CD4-positive, alpha-beta T cell (primary cell): ENCODE data around the gene HDAC4. TPM values are rescaled to one million over a fixed set of nuclear protein-coding genes. Genes with fewer than 3 reads are reported as not detected.

Experiments
- ATAC-seq: fragments of 200-7000 bp; cut with Tn5 transposase; one replicate; pipeline ENCODE4 v1.10.0; 2022; ENCODE audit warnings: mild to moderate bottlenecking; ENCODE audit not compliant: poor library complexity
- CTCF ChIA-PET: fragments of 350-600 bp; sonication (Branson Sonifier 250); formaldehyde crosslinking; loops from one replicate; lab custom pipeline; 2021; ENCODE audit warnings: antibody characterized with exemption, inconsistent platforms; lab: Charles Lee
- POLR2A ChIA-PET: fragments of 350-600 bp; sonication (Branson Sonifier 250); formaldehyde crosslinking; loops from one replicate; lab custom pipeline; 2021; ENCODE audit warnings: antibody characterized with exemption, inconsistent platforms; lab: Charles Lee
- DNase-seq, 14 experiments: peaks; one replicate each; pipeline ENCODE4 v3.0.0-alpha.2; 2013 to 2020; ENCODE audit warnings: mixed read lengths in 2 of 14
- H3K27ac ChIP-seq, 2 donors: one replicate each; pipeline versions ENCODE4 v1.5.1 to v1.7.0; 2013; ENCODE audit warnings: low read length in 2 of 2, low read depth in 1 of 2, mild to moderate bottlenecking in 1 of 2
- H3K27me3 ChIP-seq, 2 experiments: 1 replicate in 1 of 2; 2 replicates in 1 of 2; pipeline versions ENCODE4 v1.6.1 to v1.7.0; 2013; ENCODE audit warnings: low read length in 2 of 2, control low read depth in 1 of 2, mild to moderate bottlenecking in 1 of 2, moderate library complexity in 1 of 2; ENCODE audit not compliant: insufficient read depth in 2 of 2, control insufficient read depth in 1 of 2
- H3K36me3 ChIP-seq: one replicate; pipeline ENCODE4 v1.6.1; 2013; ENCODE audit warnings: low read length, control low read depth; ENCODE audit not compliant: insufficient read depth
- H3K4me1 ChIP-seq: one replicate; pipeline ENCODE4 v1.6.1; 2013; ENCODE audit warnings: low read length, control low read depth; ENCODE audit not compliant: insufficient read depth
- H3K4me3 ChIP-seq: one replicate; pipeline ENCODE4 v1.5.1; 2013; ENCODE audit warnings: mild to moderate bottlenecking, low read length, moderate library complexity
- H3K9me3 ChIP-seq, 2 experiments: 1 replicate in 1 of 2; 2 replicates in 1 of 2; pipeline versions ENCODE4 v1.6.1 to v1.7.0; 2013; ENCODE audit warnings: low read length in 2 of 2, mild to moderate bottlenecking in 2 of 2, control low read depth in 1 of 2, moderate library complexity in 1 of 2; ENCODE audit not compliant: control insufficient read depth in 1 of 2, insufficient read depth in 1 of 2
- H3K27ac Mint-ChIP-seq: one replicate; pipeline ENCODE4 v1.8.0; 2020; ENCODE audit warnings: mixed read lengths
- H3K27me3 Mint-ChIP-seq: one replicate; pipeline ENCODE4 v1.8.0; 2021; ENCODE audit warnings: mixed read lengths
- H3K36me3 Mint-ChIP-seq: one replicate; pipeline ENCODE4 v1.8.0; 2021; ENCODE audit warnings: low read depth, mixed read lengths
- H3K4me1 Mint-ChIP-seq: one replicate; pipeline ENCODE4 v1.8.0; 2021; ENCODE audit warnings: low read depth, mixed read lengths
- H3K4me3 Mint-ChIP-seq: one replicate; pipeline ENCODE4 v1.8.0; 2020; ENCODE audit warnings: mild to moderate bottlenecking, mixed read lengths
- H3K9me3 Mint-ChIP-seq: one replicate; pipeline ENCODE4 v1.8.0; 2020; ENCODE audit warnings: mixed read lengths
- CTCF ChIP-seq: fragments of 200-600 bp; IDR thresholded peaks from one replicate; pipeline ENCODE4 v1.8.0; 2022; ENCODE audit warnings: antibody characterized with exemption, mild to moderate bottlenecking
- intact Hi-C, 2 experiments: fragments of 100-400 bp; cut with DNase I in 1 of 2; cut with micrococcal nuclease in 1 of 2; formaldehyde crosslinking; loops; one replicate each; pipeline versions ENCODE4 v1.15.1 to v1.9.0; 2023 to 2025; cut with DNase I, micrococcal nuclease
- total RNA-seq, 174 experiments: library from RNA in 2 of 174; stranded (reverse) in 2 of 174; gene quantifications; one replicate each; pipeline ENCODE4 v1.2.3 and lab custom pipeline; 2021 to 2026

The HDAC4 gene
- total RNA-seq, 2 experiments from 2014 or later: 45.3 to 49.2 TPM

DNA sequence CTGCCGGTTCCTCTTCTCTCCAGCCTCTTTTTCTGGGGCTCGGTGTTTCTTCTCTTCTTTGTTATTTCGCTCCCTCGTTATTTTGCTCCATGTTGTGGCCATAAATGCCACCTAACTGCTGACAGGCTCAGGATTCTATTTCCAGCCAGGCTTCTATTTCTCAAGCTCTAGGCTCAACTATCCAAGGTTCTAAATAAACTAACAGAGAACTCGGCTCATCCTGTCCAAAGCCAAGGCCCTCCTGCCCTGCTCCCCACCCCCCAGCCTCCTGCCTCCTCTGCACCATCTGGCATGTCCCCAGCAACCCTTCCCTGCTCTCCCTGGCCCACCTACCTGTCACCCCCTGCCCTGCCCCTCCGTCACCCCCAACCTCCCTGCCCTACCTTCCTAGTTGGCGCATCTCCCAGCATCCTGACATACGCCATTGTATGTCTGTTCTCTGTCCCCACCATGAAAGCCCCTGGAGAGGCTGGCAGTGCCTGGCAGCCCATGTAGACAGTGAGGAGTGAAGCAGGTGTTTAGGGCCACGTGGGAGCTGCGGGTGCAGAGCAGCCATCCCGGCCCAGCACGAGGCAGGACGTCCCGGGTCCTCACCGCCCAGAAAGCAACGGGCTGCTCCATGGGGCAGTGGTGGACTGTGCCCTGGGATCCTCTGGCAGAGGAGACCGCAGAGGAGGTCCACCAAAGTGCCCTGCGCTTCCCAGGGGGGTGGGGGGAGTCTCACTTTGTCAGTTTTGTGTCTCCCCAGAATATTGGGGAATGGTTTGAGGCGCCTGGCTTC is 366.1 kb downstream of the HDAC4 start:
- Mint-ChIP-seq H3K27ac (no peak overlapping the region), H3K4me3 (no peak overlapping the region), H3K27me3 (peaks cover 8% of the 10 kb centered on the region), H3K4me1 (no peaks in the 10 kb centered on the region), H3K36me3 (no peaks in the 10 kb centered on the region), H3K9me3 (no peaks in the 10 kb centered on the region)
- no peaks in the 10 kb centered on the region for H3K36me3 ChIP-seq
- H3K4me1 ChIP-seq: peaks cover 7% of the 10 kb centered on the region
- intact Hi-C loops: loop anchor here (1.0 to 10.0 kb wide), 8 partner anchors 230 to 1108 kb away; partner anchors contain the start of gene OTOS (in 1 of the 2)
- no peaks in the 10 kb centered on the region for H3K9me3 ChIP-seq
- ATAC-seq (no peak), DNase-seq (no peak)
- TF ChIP-seq CTCF: no peak
- no peak overlapping the region for H3K27ac ChIP-seq
- H3K4me3 ChIP-seq: no peak overlapping the region
- CTCF ChIA-PET: no interaction called here
- H3K27me3 ChIP-seq: peaks cover 8 to 13% of the 10 kb centered on the region in 2 experiments
- POLR2A ChIA-PET: no interaction called here

DNA sequence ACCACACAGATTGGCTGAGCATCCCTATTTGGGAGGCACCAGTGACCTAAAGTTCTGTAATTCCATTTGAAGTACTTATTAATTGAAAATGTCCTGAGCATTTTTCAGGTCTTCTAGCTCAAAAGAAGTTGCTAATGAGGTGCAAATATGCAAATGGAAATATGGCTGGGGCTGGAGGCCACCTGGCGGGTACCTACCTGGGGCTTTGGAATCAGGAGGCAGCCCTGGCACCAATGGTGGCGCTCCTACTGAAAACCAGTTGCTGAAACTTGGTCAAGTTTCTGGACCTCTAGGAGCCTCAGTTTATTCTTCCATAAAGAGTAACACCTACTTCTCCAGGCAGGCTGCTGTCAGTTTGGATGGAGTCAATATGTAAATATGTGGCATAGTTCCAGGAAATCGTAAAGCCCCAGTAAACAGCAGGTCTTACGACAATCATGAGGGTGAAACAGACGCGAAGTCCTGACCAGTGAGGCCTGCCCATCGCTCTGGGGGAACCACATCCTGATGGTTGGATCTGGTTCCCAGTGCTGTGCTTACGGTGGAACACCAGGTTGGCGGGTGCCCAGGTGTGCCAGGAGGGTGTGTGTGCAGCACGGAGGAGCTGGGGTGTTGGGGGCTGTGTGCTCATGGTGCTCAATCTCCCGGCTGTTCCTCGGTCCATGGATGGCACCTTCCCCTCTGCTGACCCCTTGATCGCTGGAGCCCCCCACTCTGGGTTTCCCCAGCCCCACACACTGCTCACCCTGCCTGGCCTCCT is 366.8 kb downstream of the HDAC4 start:
- TF ChIP-seq CTCF: no peak

GRCh38 chr2:239029958-239030357 is 370.9 kb downstream of the HDAC4 start:
- Histone ChIP-seq H3K36me3 (no peaks in the 10 kb centered on the region), H3K27ac (no peak overlapping the region), H3K9me3 (peaks cover 0 to 6% of the 10 kb centered on the region in 2 experiments), H3K4me3 (no peak overlapping the region), H3K4me1 (peaks cover under 1% of the 10 kb centered on the region), H3K27me3 (peaks cover 8 to 13% of the 10 kb centered on the region in 2 experiments)
- intact Hi-C loops: loop anchor here in 1 of 2 experiments (5.0 to 10.0 kb wide), 2 partner anchors 235 to 1112 kb away; partner anchors contain the start of gene OTOS
- CTCF ChIA-PET: no interaction called here
- POLR2A ChIA-PET: no interaction called here
- no peak overlapping the region for H3K4me3 Mint-ChIP-seq
- no peak for DNase-seq
- TF ChIP-seq CTCF: no peak
- ATAC-seq: no peak
- H3K36me3 Mint-ChIP-seq: no peaks in the 10 kb centered on the region
- H3K4me1 Mint-ChIP-seq: no peaks in the 10 kb centered on the region
- H3K27ac Mint-ChIP-seq: no peak overlapping the region
- H3K9me3 Mint-ChIP-seq: no peaks in the 10 kb centered on the region
- peaks cover 9% of the 10 kb centered on the region for H3K27me3 Mint-ChIP-seq

More for the DNA sequence above, 366.8 kb downstream of the HDAC4 start:
- Histone ChIP-seq H3K36me3 (no peaks in the 10 kb centered on the region), H3K27ac (no peak overlapping the region), H3K4me1 (peaks cover 7% of the 10 kb centered on the region), H3K27me3 (peaks cover 8 to 13% of the 10 kb centered on the region in 2 experiments), H3K9me3 (no peaks in the 10 kb centered on the region), H3K4me3 (no peak overlapping the region)
- no peak for ATAC-seq
- DNase-seq: no peak
- no peaks in the 10 kb centered on the region for H3K36me3 Mint-ChIP-seq
- intact Hi-C loops: loop anchor here (2.0 to 10.0 kb wide), 4 partner anchors 231 to 1109 kb away; partner anchors contain the start of gene OTOS (in 1 of the 2)
- H3K27ac Mint-ChIP-seq: no peak overlapping the region
- H3K9me3 Mint-ChIP-seq: no peaks in the 10 kb centered on the region
- H3K4me3 Mint-ChIP-seq: no peak overlapping the region
- peaks cover 8% of the 10 kb centered on the region for H3K27me3 Mint-ChIP-seq
- H3K4me1 Mint-ChIP-seq: no peaks in the 10 kb centered on the region
- POLR2A ChIA-PET: no interaction called here
- CTCF ChIA-PET: interaction anchor here (0.6 kb wide), 1 partner anchor 1110 kb away, joined by 4 read pairs; no protein-coding TSS in a partner anchor
